ENCODE data around the gene BTBD7.
"Not testable (repeated sequence)": the region's sequence is repeated elsewhere in the genome, so short reads cannot be mapped to it uniquely, and the experiment has no call there.

DNA sequence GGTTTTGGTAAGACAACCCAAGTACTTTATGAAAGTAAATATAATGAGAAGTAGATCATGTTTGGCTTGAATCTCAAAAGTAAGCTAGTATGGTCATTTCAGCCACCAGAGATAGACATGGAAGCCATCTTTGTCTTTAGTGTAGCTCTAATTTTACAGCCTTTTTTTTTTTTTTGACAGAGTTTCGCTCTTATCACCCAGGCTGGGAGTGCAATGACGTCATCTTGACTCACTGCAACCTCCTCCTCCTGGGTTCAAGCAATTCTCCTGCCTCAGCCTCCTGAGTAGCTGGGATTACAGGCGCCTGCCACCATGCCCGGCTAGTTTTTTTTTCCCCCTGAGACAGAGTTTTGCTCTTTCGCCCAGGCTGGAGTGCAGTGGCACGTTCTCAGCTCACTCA lies 22.0 kb upstream of the BTBD7 start:
- TF ChIP-seq CTCF (conservative IDR thresholded peaks at IDR 0.05; ENCODE audit: low read depth in 2 of 2); REST (IDR thresholded peaks at IDR 0.05; ENCODE audit: unreplicated experiment): not testable (repeated sequence)

Data from GM23338 (cell line).